ENCODE data around the gene PPP2R2C. TPM values are rescaled to one million over a fixed set of nuclear protein-coding genes. Genes with fewer than 3 reads are reported as not detected.

PPP2R2C gene
- total and polyA plus RNA-seq, 2 experiments from 2014 or later: 1.3 to 9.2 TPM

DNA sequence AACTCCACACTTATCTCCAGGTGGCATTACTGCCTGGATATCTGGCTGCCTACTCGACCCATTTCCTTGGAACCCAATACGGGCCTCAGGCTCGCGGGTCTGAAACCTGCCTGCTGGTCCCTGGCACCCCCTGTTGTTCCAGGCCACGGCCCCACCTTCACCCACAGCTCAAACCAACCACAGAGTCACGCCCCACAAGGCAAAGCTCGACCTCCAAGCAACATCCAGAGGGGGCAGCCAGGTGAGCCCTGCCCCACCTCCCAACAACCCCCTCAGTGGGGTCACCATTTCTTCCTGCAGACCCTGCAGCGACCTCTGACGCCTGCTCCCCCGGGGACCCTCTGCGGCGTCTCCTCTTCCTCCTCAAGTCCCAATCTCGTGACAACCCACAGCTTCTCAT, 126.5 kb downstream of the PPP2R2C start:
- no peak for TF ChIP-seq NANOG (IDR thresholded peaks at IDR 0.05; ENCODE audit: borderline replicate concordance)
- no peak for TF ChIP-seq ZNF331 (CRISPR knock-in tag; IDR thresholded peaks at IDR 0.05; ENCODE audit: low read depth)
- no peak for TF ChIP-seq ZNF114 (CRISPR knock-in tag; IDR thresholded peaks at IDR 0.05)
- TF ChIP-seq STAT1 (IDR thresholded peaks at IDR 0.05; ENCODE audit: unreplicated experiment): no peak
- TF ChIP-seq JUNB (IDR thresholded peaks at IDR 0.05; ENCODE audit: unreplicated experiment): no peak
- TF ChIP-seq, protein P1, sequence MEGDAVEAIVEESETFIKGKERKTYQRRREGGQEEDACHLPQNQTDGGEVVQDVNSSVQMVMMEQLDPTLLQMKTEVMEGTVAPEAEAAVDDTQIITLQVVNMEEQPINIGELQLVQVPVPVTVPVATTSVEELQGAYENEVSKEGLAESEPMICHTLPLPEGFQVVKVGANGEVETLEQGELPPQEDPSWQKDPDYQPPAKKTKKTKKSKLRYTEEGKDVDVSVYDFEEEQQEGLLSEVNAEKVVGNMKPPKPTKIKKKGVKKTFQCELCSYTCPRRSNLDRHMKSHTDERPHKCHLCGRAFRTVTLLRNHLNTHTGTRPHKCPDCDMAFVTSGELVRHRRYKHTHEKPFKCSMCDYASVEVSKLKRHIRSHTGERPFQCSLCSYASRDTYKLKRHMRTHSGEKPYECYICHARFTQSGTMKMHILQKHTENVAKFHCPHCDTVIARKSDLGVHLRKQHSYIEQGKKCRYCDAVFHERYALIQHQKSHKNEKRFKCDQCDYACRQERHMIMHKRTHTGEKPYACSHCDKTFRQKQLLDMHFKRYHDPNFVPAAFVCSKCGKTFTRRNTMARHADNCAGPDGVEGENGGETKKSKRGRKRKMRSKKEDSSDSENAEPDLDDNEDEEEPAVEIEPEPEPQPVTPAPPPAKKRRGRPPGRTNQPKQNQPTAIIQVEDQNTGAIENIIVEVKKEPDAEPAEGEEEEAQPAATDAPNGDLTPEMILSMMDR (conservative IDR thresholded peaks at IDR 0.05; ENCODE audit: low read depth in 2 of 2): no peak
- TF ChIP-seq EZH2 (IDR thresholded peaks at IDR 0.05; ENCODE audit: low read depth, unreplicated experiment): no peak
- TF ChIP-seq, protein P2, sequence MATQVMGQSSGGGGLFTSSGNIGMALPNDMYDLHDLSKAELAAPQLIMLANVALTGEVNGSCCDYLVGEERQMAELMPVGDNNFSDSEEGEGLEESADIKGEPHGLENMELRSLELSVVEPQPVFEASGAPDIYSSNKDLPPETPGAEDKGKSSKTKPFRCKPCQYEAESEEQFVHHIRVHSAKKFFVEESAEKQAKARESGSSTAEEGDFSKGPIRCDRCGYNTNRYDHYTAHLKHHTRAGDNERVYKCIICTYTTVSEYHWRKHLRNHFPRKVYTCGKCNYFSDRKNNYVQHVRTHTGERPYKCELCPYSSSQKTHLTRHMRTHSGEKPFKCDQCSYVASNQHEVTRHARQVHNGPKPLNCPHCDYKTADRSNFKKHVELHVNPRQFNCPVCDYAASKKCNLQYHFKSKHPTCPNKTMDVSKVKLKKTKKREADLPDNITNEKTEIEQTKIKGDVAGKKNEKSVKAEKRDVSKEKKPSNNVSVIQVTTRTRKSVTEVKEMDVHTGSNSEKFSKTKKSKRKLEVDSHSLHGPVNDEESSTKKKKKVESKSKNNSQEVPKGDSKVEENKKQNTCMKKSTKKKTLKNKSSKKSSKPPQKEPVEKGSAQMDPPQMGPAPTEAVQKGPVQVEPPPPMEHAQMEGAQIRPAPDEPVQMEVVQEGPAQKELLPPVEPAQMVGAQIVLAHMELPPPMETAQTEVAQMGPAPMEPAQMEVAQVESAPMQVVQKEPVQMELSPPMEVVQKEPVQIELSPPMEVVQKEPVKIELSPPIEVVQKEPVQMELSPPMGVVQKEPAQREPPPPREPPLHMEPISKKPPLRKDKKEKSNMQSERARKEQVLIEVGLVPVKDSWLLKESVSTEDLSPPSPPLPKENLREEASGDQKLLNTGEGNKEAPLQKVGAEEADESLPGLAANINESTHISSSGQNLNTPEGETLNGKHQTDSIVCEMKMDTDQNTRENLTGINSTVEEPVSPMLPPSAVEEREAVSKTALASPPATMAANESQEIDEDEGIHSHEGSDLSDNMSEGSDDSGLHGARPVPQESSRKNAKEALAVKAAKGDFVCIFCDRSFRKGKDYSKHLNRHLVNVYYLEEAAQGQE (IDR thresholded peaks at IDR 0.05; ENCODE audit: unreplicated experiment): no peak
- TF ChIP-seq, protein P3, sequence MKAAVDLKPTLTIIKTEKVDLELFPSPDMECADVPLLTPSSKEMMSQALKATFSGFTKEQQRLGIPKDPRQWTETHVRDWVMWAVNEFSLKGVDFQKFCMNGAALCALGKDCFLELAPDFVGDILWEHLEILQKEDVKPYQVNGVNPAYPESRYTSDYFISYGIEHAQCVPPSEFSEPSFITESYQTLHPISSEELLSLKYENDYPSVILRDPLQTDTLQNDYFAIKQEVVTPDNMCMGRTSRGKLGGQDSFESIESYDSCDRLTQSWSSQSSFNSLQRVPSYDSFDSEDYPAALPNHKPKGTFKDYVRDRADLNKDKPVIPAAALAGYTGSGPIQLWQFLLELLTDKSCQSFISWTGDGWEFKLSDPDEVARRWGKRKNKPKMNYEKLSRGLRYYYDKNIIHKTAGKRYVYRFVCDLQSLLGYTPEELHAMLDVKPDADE (IDR thresholded peaks at IDR 0.05): no peak
- TF ChIP-seq, protein P4, sequence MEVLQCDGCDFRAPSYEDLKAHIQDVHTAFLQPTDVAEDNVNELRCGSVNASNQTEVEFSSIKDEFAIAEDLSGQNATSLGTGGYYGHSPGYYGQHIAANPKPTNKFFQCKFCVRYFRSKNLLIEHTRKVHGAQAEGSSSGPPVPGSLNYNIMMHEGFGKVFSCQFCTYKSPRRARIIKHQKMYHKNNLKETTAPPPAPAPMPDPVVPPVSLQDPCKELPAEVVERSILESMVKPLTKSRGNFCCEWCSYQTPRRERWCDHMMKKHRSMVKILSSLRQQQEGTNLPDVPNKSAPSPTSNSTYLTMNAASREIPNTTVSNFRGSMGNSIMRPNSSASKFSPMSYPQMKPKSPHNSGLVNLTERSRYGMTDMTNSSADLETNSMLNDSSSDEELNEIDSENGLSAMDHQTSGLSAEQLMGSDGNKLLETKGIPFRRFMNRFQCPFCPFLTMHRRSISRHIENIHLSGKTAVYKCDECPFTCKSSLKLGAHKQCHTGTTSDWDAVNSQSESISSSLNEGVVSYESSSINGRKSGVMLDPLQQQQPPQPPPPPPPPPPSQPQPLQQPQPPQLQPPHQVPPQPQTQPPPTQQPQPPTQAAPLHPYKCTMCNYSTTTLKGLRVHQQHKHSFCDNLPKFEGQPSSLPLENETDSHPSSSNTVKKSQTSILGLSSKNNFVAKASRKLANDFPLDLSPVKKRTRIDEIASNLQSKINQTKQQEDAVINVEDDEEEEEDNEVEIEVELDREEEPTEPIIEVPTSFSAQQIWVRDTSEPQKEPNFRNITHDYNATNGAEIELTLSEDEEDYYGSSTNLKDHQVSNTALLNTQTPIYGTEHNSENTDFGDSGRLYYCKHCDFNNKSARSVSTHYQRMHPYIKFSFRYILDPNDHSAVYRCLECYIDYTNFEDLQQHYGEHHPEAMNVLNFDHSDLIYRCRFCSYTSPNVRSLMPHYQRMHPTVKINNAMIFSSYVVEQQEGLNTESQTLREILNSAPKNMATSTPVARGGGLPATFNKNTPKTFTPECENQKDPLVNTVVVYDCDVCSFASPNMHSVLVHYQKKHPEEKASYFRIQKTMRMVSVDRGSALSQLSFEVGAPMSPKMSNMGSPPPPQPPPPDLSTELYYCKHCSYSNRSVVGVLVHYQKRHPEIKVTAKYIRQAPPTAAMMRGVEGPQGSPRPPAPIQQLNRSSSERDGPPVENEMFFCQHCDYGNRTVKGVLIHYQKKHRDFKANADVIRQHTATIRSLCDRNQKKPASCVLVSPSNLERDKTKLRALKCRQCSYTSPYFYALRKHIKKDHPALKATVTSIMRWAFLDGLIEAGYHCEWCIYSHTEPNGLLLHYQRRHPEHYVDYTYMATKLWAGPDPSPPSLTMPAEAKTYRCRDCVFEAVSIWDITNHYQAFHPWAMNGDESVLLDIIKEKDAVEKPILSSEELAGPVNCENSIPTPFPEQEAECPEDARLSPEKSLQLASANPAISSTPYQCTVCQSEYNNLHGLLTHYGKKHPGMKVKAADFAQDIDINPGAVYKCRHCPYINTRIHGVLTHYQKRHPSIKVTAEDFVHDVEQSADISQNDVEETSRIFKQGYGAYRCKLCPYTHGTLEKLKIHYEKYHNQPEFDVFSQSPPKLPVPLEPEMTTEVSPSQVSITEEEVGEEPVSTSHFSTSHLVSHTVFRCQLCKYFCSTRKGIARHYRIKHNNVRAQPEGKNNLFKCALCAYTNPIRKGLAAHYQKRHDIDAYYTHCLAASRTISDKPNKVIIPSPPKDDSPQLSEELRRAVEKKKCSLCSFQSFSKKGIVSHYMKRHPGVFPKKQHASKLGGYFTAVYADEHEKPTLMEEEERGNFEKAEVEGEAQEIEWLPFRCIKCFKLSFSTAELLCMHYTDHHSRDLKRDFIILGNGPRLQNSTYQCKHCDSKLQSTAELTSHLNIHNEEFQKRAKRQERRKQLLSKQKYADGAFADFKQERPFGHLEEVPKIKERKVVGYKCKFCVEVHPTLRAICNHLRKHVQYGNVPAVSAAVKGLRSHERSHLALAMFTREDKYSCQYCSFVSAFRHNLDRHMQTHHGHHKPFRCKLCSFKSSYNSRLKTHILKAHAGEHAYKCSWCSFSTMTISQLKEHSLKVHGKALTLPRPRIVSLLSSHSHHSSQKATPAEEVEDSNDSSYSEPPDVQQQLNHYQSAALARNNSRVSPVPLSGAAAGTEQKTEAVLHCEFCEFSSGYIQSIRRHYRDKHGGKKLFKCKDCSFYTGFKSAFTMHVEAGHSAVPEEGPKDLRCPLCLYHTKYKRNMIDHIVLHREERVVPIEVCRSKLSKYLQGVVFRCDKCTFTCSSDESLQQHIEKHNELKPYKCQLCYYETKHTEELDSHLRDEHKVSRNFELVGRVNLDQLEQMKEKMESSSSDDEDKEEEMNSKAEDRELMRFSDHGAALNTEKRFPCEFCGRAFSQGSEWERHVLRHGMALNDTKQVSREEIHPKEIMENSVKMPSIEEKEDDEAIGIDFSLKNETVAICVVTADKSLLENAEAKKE (CRISPR knock-in tag; IDR thresholded peaks at IDR 0.05): no peak
- no peak for TF ChIP-seq POLR2AphosphoS5 (IDR thresholded peaks at IDR 0.05; ENCODE audit: low read depth)
- H3K4me3 ChIP-seq: no peak overlapping the region
- Mint-ChIP-seq H3K9me3 (no peaks in the 10 kb centered on the region), H3K4me3 (no peak overlapping the region; the same call in 2 of the 3 replicates), H3K4me1 (peaks cover 7% of the 10 kb centered on the region), H3K36me3 (ENCODE audit: low read depth) (no peaks in the 10 kb centered on the region), H3K27me3 (ENCODE audit: insufficient read depth, low read depth, poor library complexity) (peaks cover under 1% of the 10 kb centered on the region), H3K27ac (no peak overlapping the region)
- DNase-seq (ENCODE audit: low spot score) (no peak), ATAC-seq (no peak)
- no peaks in the 10 kb centered on the region for H3K9me2 ChIP-seq (ENCODE audit: insufficient read depth)
- no peak overlapping the region for H3K4me2 ChIP-seq
- no peaks in the 10 kb centered on the region for H3K79me2 ChIP-seq (replicated peaks; ENCODE audit: insufficient read depth)
- no peaks in the 10 kb centered on the region for H3K27me3 ChIP-seq (ENCODE audit: insufficient read depth)
- H3K27ac ChIP-seq (ENCODE audit: low read depth): no peak overlapping the region
- no peak overlapping the region for H2AFZ ChIP-seq
- H3F3A ChIP-seq (replicated peaks; ENCODE audit: low read depth): no peaks in the 10 kb centered on the region
- no peaks in the 10 kb centered on the region for H4K20me1 ChIP-seq (replicated peaks; ENCODE audit: insufficient read depth)
- no peaks in the 10 kb centered on the region for H3K4me1 ChIP-seq (ENCODE audit: insufficient read depth)
- H3K36me3 ChIP-seq (ENCODE audit: insufficient read depth): no peaks in the 10 kb centered on the region

Data from GM23338 (cell line).